GM23248 (cell line): ENCODE measurements around the gene NOC2L.

Experiments
- EZH2 ChIP-seq: fragments of 200-600 bp; sonication (generic); IDR thresholded peaks from 2 replicates; pipeline ENCODE4 v1.6.1; 2018; ENCODE audit warnings: antibody characterized with exemption, mild to moderate bottlenecking; ENCODE audit not compliant: insufficient read depth, poor library complexity, severe bottlenecking
- EZH2phosphoT487 ChIP-seq: fragments of 200-600 bp; sonication (generic); IDR thresholded peaks from 2 replicates; pipeline ENCODE4 v1.6.1; 2018; ENCODE audit warnings: antibody characterized with exemption, moderate library complexity, mild to moderate bottlenecking, low read depth; ENCODE audit not compliant: insufficient read depth

GRCh38 chr1:1003618-1004419 lies 44.8 kb upstream of the NOC2L start:
- no peak for TF ChIP-seq EZH2
- no peak for TF ChIP-seq EZH2phosphoT487
